Activated CD4-positive, alpha-beta T cell treated with anti-CD3 and anti-CD28 coated beads for 1 hour (primary cell): ENCODE data around the gene CAPN12.
"Not testable (repeated sequence)": the region's sequence is repeated elsewhere in the genome, so short reads cannot be mapped to it uniquely, and the experiment has no call there.

Experiments used
- DNase-seq: peaks from one replicate; pipeline ENCODE4 v3.0.0-alpha.2; 2020

CAPN12 gene

DNA sequence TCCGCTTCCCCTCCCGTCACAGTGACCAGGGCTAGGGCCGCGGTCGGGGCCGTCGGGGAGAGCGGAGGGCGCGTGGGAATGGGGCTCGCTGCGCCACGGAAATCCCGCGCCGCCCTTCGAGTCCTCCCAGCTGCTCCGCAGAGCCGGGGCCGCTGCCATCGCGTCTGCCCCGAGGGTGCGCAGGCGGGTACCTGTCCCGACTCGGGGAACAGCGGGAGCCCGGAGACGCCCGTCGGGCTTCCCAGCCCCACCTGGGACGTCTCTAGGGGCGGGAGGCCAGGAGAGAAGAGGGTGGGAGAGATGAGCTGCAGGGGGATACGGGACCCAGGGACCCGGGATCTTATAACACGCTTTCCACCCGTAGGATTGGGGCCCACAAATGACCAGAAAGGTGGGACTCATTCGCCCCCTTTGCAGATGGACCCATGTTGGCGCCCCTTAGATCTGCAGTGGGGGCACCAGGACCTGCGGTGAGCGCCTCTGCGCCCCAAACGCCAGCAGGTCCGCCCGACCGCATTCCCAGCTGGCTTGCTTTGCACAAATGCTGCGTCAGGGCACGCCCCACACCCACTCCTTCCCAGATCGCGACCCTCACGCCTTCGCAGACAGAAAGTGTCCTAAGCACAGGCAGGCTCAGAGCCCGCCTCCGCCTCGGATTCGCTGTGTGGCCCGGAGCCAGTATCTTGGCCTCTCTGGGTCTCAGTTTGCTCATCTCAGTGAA is 26.1 kb upstream of the CAPN12 start:
- DNase-seq = not testable (repeated sequence)

DNA sequence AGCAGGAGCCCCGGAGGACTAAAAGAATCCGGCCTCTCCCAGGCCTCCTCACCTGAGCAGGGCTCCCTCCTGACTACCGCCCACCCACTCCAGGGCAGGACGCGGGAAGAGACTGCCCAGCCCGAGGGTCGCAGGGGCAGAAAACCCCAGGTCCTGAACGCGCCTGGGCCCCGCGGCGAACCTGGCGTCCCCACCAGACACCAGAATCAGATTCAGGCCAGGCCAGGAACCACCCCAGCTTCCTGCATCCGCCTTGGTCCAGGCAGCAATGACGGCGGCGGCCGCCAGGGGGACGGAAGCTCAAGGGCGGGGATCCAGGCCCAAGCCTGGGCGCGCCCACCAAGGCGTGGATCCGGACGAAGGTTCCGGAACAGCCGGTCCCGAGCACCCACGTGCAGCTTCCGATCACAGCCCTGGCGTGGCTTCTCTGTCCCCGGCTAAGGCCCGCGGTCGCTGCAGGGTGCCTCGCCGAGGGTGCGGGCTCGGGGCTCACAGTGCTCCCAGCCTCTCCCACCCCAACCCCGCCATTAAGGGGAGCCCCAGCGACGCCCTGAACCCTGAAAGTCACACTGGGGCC is 25.4 kb upstream of the CAPN12 start:
- DNase-seq = peak; percentile 82

DNA sequence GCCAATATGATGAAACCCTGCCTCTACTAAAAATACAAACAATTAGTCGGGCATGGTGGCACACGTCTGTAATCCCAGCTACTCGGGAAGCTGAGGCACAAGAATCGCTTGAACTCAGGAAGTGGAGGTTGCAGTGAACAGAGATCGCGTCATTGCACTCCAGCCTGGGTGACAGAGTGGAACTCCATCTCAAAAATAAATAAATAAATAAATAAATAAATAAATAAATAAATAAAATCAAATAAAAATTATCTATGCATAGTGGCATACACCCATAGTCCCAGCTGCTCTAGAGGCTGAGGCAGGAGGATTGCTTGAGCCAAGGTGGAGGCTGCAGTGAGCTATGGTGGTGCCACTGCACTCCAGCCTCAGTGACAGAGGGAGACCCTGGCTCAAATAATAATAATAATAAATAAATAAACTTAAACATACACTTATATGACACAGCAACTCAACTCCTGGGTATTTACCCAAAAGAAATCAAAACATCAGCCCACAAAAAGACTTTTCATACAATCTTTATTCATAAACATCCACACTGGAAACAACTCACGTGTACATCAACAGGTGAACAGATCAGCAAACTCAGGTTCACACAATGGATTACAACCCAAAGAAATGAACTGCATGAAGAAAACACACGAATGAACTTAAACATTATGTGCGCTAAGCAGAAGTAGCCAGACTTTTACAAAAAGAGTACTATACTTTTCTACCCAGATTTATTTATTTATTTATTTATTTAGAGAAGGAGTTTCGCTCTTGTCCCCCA is 22.2 kb upstream of the CAPN12 start:
- DNase-seq = no peak

DNA sequence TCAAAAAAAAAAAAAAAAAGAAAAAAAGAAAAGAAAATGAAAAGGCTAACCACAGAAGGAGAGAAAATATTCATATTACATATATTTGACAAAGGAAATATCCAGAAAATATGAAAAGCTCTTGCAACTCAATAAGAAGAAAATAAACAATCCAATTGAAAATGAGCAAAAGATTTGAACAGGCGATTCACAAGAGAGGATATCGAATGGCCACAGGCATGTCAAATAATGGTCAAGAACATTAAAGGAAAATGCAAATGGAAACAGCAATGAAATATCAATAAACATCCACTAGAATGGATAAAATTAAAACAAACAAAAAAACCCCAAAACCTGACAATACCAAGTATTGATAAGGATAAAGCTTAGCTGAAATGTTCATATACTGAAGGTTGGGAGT is 20.9 kb upstream of the CAPN12 start:
- no peak for DNase-seq

DNA sequence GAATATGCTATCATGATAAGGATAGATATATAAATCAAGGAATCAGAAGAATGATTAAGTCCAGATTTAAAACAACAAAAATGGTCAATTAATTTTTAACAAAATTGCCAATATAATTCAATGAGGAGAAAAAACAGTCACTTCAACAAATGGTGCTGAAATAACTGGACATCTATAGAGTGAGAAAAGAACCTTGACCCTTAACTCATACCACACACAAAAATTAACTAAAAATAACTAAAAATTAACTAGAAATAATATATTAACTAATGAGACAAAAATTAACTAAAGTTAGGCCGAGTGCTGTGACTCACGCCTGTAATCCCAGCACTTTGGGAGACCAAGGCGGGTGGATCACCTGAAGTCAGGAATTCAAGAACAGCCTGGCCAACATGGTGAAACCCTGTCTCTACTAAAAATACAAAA is 19.5 kb upstream of the CAPN12 start:
- DNase-seq = no peak

DNA sequence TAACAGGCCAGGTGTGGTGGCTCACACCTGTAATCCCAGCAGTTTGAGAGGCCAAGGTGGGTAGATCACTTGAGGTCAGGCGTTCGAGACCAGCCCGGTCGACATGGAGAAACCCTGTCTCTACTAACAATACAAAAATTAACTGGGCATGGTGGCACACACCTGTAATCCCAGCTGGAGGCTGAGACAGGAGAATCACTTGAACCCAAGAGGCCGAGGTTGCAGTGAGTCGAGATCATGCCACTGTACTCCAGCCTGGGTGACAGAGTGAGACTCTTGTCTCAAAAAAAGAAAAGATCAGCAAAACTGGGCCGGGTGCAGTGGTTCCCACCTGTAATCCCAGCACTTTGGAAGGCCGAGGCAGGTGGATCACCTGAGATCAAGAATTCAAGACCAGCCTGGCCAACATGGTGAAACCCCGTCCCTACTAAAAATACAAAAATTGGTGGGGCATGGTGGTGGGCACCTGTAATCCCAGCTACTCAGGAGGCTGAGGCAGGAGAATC is 17.7 kb upstream of the CAPN12 start:
- DNase-seq = not testable (repeated sequence)

DNA sequence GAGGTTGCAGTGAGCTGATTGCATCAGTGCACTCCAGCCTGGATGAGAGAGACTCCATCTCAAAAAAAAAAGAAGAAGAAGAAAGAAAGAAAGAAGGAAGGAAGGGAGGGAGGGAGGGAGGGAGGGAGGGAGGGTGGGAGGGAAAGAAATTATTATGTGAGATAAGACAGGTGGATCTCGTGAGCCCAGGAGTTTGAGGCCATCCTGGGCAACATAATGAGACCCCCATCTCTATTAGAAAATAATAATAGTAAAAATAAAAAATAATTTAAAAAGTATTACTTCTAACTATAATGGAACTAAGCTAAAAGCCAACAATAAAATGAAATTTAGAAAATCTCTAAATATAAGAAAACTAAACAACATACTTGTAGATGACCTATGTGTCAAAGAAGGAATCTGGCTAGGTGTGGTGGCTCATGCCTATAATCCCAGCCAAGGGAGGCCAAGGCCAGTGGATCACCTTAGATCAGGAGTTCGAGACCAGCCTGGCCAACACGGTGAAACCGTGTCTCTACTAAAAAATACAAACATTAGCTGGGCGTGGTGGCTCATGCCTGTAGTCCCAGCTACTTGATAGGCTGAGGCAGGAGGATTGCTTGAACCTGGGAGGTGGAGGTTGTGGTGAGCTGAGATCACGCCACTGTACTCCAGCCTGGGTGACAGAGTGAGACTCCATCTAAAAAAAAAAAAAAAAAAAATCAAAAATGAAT is 16.7 kb upstream of the CAPN12 start:
- not testable (repeated sequence) for DNase-seq

DNA sequence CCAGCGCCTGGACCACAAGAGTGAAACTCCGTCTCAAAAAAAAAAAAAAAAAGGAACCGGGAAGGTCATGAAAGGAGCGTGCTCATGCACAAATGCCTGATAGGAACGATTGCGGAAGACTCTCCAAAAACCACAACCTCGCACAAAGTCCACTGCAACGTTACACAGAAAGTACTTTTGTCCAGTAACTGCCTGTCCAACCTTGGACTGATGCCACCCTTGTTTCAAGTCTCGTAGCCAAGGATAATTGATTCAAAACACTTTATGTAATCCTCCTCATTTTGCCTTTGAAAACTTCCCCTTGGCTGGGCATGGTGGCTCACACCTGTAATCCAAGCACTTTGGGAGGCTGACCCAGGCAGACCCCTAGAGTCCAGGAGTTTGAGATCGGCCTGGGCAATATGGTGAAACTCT is 15.3 kb upstream of the CAPN12 start:
- DNase-seq = no peak

DNA sequence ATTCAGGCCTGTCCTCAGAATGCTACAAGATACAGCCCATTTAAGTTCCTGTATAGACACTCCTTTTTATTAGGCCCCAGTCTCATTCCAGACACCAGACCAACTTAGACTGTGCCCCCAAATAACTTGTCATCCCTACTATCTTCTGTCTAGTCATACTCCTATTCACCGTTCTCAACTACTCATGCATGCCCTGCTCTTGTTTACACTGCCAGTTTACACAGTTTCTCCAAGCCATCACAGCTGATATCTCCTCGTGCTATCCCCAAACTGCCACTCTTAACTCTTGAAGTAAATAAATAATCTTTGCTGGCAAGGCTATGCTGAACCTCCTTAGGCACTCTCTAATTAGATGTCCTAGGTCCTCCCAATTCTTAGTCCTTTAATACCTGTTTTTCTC is 9.9 kb upstream of the CAPN12 start:
- DNase-seq = not testable (repeated sequence)

DNA sequence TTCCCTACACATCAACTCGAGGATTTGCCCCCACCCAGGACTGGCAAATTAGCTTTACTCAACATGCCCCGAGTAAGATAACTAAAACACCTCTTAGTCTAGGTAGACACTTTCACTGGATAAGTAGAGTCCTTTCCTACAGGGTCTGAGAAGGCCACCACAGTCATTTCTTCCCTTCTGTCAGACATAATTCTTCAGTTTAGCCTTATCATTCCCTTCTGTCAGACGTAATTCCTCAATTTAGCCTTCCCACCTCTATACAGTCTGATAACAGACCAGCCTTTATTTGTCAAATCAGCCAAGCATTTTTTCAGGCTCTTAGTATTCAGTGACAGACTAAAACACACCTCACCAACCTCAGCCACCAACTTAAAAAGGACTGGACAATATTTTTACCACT is 9.5 kb upstream of the CAPN12 start:
- not testable (repeated sequence) for DNase-seq

DNA sequence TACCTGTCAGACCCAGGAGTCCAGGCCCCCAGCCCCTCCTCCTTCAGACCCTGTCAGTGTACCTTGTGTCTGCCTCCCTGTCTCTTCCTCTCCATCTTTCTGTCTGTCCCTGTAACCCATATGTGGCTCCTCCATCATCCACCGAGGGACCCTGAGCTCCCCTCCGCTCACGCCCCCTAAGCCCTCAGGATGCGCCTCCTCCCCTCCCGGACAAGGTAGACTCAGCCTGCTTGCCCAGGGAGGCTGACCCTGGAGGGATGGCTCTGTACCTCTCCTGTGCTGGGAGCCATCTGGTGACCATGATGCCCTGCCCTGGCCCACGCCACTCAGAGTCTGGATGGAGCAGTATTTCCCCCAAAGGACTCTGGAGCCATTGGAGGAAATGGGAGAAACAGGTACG is 1.0 kb upstream of the CAPN12 start:
- no peak for DNase-seq

DNA sequence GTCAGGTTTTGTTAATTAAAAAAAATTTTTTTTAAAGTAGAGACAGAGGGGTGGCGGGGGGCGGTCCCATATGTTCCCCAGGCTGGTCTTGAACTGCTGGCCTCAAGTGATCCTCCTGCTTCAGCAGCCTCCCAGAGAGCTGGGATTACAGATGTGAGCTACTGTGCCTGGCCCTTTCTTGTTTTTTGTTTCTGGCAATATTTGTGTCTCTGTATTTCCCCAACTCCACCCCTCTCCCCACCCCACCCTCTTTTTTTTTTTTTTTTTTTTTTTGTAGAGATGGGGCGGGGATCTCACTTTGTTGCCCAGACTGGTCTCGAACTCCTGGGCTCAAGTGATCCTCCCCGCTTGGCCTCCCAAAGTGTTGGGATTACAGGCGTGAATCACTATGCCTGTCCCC is 600 bp upstream of the CAPN12 start:
- no peak for DNase-seq

DNA sequence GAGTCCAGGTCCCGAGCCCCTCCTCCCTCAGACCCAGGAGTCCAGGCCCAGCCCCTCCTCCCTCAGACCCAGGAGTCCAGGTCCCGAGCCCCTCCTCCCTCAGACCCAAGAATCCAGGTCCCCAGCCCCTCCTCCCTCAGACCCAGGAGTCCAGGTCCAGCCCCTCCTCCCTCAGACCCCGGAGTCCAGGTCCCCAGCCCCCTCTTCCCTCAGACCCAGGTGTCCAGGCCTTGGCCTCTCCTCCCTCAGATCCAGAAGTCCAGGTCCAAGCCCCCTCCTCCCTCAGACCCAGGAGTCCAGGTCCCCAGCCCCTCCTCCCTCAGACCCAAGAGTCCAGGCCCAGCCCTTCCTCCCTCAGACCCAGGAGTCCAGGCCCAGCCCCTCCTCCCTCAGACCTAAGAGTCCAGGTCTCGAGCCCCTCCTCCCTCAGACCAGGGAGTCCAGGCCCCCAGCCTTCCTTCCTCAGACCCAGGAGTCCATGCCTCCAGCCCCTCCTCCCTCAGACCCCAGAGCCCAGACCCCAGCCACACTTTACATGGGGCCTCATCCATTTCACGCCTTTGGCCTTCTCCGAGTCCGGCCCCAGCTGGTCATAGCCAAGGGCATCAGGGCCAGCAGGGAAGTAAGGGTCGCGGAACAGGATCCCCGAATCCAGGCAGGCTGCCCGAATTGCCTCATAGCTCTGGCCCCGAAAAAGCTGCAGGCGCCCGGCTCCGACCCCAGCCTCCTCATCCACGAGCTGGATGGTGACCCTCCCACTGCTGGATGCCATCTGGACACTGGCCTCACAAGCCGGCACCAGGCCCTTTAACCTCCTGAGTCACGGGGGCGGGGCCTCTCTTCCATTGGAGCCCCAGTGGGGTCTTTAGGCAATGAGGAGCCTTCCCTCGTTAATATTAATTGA is 628 bp downstream of the CAPN12 start:
- DNase-seq = no peak

DNA sequence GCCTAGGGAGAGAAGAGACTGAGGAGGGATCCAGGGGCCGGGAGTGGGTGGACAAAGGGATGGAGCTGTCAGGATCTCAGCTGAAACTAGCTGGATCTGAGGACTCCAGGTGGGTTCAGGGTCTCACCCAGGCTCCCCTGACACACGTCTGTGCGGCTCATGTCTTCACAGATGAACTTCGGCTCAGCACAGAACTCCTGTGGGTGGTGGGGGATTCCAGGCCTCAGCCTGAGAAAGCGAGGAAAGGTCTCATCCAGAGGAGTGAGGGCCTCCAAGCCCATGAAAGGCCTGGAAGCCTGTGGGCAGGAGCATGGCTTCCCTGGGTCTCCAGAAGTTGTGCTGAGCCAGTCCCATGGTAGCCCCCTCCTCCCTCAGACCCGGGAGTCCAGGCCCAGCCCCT is 1.4 kb downstream of the CAPN12 start:
- no peak for DNase-seq

DNA sequence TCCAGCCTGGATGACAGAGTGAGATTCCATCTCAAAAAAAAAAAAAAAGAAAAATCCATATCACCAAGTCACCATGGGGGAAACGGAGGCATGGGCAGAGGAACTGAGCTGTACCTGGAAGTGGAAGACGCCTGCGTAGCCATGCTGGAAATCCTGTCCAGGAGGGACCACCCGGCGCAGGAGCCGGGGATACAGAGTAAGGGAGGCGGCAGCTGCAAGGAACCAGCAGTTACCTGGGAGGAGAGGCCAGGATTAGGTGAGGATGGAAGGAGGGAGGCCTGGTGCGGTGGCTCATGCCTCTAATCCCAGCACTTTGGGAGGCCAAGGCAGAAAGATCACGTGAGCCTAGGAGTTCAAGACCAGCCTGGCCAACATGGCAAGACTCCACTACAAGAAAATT is 2.0 kb downstream of the CAPN12 start:
- no peak for DNase-seq

DNA sequence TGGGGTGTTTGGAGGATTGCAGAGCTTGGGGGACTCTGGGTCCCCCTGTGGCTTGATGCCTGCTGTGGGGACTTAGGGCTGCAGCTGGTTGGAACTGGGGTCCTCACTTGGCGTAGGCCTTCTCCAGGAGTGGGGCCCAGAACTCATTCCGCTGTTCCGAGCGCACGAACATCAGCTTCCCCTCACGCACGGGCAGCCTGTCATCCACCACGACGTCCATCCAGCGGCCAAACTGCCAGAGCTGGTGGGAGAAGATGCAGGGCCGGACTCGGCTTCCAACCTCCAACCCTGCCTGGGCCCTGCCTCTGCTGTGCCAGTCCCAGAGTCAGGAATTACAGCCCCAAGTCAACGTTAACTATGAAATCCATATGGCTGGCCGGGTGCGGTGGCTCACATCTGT is 2.6 kb downstream of the CAPN12 start:
- no peak for DNase-seq

DNA sequence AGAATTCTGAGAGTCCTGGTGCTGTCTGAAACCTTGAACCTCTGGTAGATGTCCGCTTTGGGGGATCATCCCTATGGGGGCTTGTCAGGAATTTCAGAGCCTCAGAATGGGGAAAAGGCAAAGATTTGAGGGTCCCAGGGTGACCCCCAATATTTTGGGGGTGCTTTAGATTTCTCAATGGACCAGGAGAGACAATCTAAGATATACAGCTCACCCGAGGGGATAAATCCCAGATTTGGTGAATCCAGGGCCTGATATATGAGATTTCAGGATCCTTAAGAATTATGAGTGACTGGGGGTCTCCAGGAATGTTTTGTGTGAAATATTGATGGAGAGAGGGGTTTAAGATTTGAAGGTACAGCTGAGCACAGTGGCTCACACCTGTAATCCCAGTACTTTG is 3.3 kb downstream of the CAPN12 start:
- DNase-seq = no peak

DNA sequence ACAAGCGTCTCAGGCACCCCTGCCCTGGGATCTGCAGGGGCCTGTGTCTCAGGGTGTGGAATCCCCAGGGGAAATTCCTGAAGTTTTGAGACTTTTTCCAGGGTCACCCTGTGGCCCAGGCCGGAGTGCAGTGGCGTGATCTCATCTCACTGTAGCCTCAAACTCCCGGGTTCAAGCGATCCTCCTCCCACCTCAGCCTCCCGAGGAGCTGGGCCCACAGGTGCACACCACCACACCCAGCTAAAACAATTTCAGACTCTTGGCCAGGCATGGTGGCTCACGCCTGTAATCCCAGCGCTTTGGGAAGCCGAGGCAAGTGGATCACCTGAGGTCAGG is 4.0 kb downstream of the CAPN12 start:
- DNase-seq = no peak

DNA sequence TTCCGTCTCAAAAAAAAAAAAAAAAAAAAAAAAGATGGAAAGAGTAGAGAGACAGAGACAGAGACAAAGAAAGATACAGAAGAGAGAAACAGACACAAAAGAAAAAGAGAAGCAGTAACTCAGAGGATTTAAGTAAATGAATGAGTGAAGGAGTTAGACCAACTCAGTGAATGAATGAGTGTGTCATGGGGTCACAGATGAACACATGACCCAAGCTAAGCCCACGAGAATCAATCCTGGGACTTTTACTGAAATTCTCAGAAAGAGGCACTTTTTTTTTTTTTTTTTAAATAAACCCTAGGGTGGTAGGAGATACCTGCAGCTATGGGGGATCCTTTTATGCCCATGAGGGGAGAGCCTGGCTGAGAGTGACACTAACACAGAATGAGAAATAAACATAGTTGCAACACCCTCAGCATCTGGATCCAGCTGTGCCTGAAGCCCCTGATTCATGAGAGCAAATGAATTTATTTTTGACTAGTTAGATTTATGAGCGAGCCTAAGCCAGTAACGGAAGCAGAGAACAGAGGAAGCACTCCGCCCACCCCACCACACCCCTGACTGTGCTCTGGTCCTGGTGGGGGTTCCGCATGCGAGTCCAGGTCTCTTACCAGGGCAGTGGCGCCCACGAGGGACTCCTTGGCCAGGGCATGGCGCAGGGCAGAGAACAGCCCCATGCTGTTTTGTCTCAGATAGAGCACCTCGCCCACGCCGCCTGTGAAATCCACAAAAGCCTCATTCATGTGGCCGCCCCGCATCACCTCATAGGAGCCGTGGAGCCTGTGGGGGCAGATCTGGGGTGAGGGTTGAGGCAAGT is 4.6 kb downstream of the CAPN12 start:
- DNase-seq = no peak

DNA sequence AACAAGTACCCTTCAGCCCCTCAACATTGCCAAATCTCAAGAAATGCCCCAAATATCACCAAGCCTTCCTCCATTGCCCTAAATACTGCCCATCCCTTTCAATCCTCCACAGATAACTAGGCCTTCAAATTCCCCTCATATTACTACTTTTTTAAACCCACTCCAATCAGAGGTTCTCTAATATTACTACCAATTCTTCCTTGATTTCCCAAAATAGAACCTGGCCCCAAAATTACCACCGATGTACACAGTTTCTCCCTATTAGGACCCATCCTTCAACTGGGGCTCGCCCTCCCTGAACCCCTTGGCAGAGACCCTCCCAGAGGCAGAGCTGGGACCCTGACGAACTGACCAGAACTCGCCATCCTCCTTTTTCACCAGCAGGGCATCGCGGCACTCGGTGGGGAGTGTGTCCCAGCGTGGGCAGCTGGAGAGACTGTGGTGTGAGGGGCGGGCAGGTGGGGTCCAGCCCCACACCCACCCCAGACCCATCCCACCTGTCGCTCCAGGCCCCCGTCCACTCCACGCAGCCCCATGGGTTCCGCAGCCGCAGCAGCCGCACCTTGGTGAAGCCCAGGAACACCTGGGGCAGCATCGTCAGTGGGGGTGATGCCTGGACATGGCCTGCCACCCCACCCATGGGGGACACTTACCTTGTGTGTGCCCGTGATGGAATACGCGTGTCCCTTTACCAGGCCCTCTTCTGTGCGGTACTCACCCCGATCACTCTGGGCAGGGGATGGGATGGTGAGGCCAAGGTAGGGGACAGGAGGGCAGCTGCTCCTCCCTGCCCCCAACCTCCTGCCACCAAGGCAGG is 6.1 kb downstream of the CAPN12 start:
- DNase-seq = no peak
